ENCODE data around the gene SS18L1.

SS18L1 gene

GRCh38 chr20:62195736-62196135 is 52.2 kb downstream of the SS18L1 start:
- DNase-seq (ENCODE audit: low spot score): no peak

GRCh38 chr20:62196286-62196685 is 52.7 kb downstream of the SS18L1 start:
- no peak for DNase-seq (ENCODE audit: low spot score)

GRCh38 chr20:62197311-62197710 is 53.7 kb downstream of the SS18L1 start:
- no peak for DNase-seq (ENCODE audit: low spot score)

DNA sequence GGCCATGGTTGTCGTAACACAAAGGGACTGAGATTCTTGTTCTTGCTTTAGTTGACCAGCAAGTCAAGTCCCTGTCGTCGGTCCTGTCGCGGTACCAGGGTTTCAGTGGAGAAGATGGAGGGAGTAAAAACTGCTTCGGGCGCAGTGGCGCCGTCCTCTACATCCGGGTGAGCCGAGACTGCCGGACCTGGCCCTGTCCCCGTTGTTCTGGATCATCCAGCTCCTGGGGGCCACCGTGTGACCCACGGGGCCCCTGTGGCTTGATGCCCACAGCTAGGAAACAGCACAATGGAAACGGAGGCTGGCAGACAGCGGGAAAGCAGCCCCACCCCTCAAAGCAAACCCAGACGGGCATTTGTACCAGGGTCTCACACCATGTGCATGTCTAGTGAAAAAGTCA is 54.2 kb downstream of the SS18L1 start:
- no peak for DNase-seq (ENCODE audit: low spot score)

GRCh38 chr20:62198496-62198895 is 54.9 kb downstream of the SS18L1 start:
- no peak for DNase-seq (ENCODE audit: low spot score)

- no peak for DNase-seq (ENCODE audit: low spot score)
Measured at GRCh38 chr20:62198931-62199330, 55.4 kb downstream of the SS18L1 start.

GRCh38 chr20:62200491-62201172 is 57.1 kb downstream of the SS18L1 start:
- no peak for DNase-seq (ENCODE audit: low spot score)

DNA sequence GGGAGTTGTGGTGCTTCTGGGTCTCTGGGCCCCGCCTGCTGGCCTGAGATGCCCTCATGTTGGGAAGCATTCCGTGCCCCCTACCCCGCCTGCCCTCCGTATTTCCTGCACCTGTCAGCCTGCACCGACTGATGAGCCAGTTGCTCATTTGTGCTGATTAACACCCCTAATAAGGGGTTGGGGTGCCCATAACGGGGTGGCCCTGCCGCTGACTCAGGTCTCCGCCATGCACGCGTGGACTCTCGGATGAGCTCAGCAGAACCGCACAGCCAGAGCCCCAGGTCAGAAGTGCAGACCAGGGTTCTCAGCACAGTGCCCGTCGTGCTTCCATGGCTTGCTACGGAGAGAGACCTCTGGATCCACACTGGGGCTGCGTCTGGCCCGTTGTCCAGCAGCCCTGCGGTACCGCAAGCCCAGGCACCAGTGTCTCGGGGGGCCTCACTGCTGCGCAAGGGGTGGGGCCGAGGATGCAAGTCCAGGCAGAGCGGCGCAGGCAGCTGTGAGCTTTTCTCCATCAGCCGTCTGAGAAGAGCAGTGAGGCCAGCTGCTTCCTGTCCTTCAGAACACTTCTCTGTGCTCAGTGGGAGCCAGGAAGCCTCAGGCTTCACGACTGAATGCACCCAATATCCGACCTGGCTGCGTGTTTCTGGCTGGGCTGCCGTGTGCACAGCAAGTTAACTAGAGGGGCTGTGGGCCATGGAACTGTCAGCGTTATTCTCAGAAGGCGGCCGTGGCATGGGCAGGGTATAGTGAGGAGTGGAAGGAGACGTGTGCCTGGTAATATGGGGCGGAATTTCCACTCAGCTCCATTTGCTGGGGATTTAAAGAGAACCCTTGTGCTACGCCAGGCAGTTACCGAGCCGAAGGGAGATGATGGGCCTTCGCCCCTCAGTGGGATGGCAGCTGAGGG is 57.9 kb downstream of the SS18L1 start:
- no peak for DNase-seq (ENCODE audit: low spot score)

- no peak for DNase-seq (ENCODE audit: low spot score)
Measured at GRCh38 chr20:62202083-62202395, 58.5 kb downstream of the SS18L1 start.

DNA sequence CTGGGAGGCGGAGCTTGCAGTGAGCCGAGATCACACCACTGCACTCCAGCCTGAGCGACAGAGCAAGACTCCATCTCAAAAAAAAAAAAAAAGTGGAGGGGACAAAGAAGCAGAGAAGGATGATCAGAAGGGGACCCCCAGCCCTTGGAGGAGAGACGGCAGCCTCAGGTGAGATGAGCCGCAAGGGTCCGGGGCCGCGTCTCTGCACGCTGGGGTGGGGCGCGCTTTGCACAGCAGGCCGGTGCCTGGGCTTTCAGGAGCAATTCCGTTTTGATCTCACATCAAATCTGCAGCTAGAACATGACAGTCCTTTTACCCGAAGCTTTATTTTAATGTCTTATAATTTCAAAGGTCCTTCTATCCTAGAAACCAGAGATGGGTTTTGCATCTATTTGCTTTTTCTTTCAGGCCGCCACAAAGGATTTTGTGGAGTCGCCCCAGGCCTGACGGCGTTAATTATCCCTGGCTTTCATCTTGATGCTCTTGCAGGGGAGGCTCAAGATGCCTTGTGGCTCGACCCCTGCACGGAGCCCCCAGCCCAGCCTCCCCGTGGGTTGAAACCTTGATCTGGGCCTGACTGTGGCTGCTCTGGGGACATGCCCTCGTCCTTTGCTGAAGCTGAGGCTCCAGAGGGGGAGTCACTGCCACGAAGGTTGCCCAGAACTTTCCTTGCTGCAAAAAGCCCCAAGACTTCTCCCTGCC is 59.3 kb downstream of the SS18L1 start:
- DNase-seq (ENCODE audit: low spot score): no peak

DNA sequence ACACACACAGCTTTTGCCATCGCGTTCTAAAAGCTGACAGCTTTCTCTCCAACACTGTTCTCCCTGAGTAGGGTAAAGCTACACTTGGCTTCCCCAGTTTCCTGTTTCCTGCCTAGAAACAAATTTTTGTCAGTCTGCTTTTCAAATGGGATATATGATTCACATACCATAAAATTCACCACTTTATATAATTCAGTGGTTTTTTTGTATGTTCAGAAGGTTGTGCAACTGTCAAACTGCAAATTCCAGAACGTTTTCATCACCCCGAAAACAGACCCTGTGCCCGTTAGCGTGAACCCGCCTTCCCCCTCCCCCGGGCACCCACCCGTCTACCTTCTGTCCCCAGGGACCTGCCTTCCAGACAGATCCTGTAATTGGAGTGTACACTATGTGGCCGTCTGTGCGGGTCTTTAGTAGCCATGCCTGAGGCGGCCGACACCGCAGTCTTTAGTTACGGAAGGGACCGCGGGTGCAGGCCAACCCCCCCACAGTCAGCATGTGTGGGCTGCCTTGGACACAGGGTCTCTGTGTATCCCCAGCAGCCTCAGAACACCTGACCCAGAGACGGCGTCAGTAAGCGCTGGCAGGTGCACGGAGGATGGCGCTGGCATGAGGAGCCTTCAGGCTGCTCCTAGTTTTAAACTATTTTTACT is 59.9 kb downstream of the SS18L1 start:
- no peak for DNase-seq (ENCODE audit: low spot score)

GRCh38 chr20:62205618-62206387 is 62.2 kb downstream of the SS18L1 start:
- no peak for DNase-seq (ENCODE audit: low spot score)

GRCh38 chr20:62206388-62206775 is 62.8 kb downstream of the SS18L1 start:
- DNase-seq (ENCODE audit: low spot score): no peak

GRCh38 chr20:62208061-62208794 is 64.7 kb downstream of the SS18L1 start:
- DNase-seq (ENCODE audit: low spot score): no peak

DNA sequence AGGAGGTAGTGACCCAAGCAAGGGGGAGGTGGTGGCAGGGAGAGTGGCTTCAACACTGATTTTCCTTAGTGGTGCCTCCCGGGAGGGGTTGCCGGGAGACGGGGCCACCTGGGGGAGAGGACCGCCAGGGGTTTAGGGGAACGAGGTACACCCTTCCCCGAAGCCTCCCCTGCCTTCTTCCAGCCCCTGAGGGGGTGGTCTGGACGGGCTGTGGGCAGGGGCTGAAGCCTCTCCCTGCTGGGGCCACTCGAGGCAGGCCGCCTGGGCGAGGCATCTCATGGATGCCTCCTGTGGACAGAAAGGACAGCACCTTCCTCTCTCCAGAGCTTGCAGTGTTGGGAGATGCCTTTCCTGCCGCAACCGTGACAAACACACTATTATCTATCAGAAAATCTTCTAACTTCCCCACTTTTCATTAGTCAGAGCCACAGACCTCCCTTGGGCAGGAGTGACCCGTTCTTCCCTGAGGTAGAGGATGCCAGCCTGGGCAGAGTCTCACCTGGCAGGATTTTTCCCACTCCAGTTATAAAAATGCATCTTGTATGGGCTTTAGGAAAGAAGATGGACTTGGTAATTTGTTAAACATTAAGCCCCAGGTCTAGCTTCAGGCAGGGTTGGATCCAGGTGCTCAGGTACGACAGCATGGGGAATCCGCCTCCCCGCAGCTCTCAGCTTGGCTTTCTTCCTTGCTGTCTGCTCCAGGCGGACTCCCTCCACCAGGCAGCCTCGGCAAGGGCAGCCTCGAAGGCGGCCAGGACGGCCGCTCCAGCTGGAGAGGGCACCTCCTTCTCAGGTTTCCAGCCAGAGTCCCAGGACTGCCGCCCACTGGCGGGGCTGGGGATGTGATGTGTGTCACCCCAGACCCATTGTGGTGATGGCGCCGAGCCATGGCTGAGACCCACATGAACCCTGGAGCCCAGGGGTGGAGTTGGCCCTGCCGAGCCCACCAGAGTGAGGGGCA is 65.5 kb downstream of the SS18L1 start:
- DNase-seq (ENCODE audit: low spot score): no peak

DNA sequence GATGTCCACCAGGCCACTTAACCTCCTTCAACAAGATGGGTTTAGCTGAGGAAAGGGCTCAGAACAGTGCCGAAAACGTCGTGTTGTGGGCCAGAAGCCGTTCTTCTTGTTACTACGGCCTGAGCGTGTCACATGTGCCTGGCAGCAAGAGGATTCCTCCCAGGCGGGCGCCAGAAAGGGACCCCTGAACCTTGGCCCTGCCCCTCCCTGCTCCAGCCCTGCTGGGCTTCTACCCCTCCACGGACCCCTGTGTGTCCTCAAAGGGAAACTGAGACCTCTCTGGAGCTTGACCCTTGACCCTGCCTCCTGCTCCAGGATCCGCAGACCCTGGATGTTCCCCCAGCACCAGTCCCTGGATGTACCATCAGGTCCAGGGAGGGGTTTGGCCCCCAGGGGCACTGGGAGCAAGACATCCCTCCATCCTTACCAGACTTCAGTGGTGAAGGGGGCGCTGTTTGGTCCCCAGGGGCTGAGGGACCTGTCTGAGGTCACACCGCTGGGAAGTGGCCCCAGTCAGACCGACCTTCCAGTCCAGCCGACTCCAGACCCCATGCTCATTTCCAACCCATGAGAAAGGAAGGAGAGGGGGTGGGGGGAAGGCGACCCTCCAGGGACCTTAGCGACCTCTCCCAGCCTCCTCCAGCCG is 66.4 kb downstream of the SS18L1 start:
- no peak for DNase-seq (ENCODE audit: low spot score)

GRCh38 chr20:62210496-62210855 is 66.9 kb downstream of the SS18L1 start:
- DNase-seq (ENCODE audit: low spot score): no peak

GRCh38 chr20:62211216-62211615 is 67.6 kb downstream of the SS18L1 start:
- no peak for DNase-seq (ENCODE audit: low spot score)

- no peak for DNase-seq (ENCODE audit: low spot score)
Measured at GRCh38 chr20:62211769-62212288, 68.3 kb downstream of the SS18L1 start.

All from hematopoietic multipotent progenitor cell treated with erythropoietin and hydrocortisone succinate and interleukin-3 and kit ligand, for 15 days (in vitro differentiated cells).